HepG2 (cell line): Measurements from ENCODE around the gene ZNF629. TPM values are rescaled to one million over a fixed set of nuclear protein-coding genes. Genes with fewer than 3 reads are reported as not detected.

ENCODE experiments used
- ARID5B ChIP-seq: IDR thresholded peaks from 2 replicates; pipeline ENCODE4 v1.4.0; 2020; ENCODE audit warnings: mild to moderate bottlenecking, missing genetic modification reagents
- CBX2 ChIP-seq, 2 experiments: fragments of 200-600 bp in 1 of 2; sonication (generic); formaldehyde crosslinking in 1 of 2; IDR thresholded peaks; 2 replicates each; pipeline versions ENCODE4 v1.7.0 to v1.8.1; 2018 to 2022; ENCODE audit warnings: low read depth in 2 of 2, low read length in 1 of 2, mild to moderate bottlenecking in 1 of 2, missing genetic modification reagents in 1 of 2
- CREB1 ChIP-seq, 2 experiments: fragments of 450-650 bp in 1 of 2; IDR thresholded peaks; 2 replicates each; pipeline ENCODE4 v1.6.1; 2016 to 2017; ENCODE audit warnings: control low read depth in 1 of 2, mild to moderate bottlenecking in 1 of 2, missing compliant biosample characterization in 1 of 2, missing genetic modification characterization in 1 of 2
- FLYWCH1 ChIP-seq: sonication (generic); formaldehyde crosslinking; IDR thresholded peaks from 2 replicates; pipeline ENCODE4 v1.8.1; 2023; ENCODE audit warnings: mild to moderate bottlenecking, missing genetic modification reagents
- FOXJ3 ChIP-seq: sonication (generic); formaldehyde crosslinking; IDR thresholded peaks from 2 replicates; pipeline ENCODE4 v1.4.0; 2020; ENCODE audit warnings: missing genetic modification reagents, mild to moderate bottlenecking, borderline replicate concordance
- MEIS2 ChIP-seq: sonication (generic); formaldehyde crosslinking; IDR thresholded peaks from 2 replicates; pipeline ENCODE4 v1.9.0; 2021; ENCODE audit warnings: mild to moderate bottlenecking, missing genetic modification reagents
- MZF1 ChIP-seq: sonication (generic); formaldehyde crosslinking; IDR thresholded peaks from 2 replicates; pipeline ENCODE4 v1.8.1; 2023; ENCODE audit warnings: mild to moderate bottlenecking, missing genetic modification reagents, borderline replicate concordance
- NBN ChIP-seq: fragments of 450-650 bp; conservative IDR thresholded peaks from 2 replicates; pipeline ENCODE4 v1.6.1; 2017
- NR2F6 ChIP-seq, 2 experiments: IDR thresholded peaks; 2 replicates each; pipeline ENCODE4 v1.6.1; 2016; ENCODE audit warnings: antibody characterized with exemption in 1 of 2, mild to moderate bottlenecking in 1 of 2
- RXRA ChIP-seq: sonication (generic); formaldehyde crosslinking; IDR thresholded peaks from 2 replicates; pipeline ENCODE4 v1.5.1; 2020; ENCODE audit warnings: missing genetic modification reagents
- ZBTB20 ChIP-seq: sonication (generic); formaldehyde crosslinking; IDR thresholded peaks from 2 replicates; pipeline ENCODE4 v1.8.1; 2023; ENCODE audit warnings: missing genetic modification reagents, low read depth, mild to moderate bottlenecking, borderline replicate concordance
- ZFP36L1 ChIP-seq: sonication (generic); formaldehyde crosslinking; IDR thresholded peaks from 2 replicates; pipeline ENCODE4 v1.8.0; 2022; ENCODE audit warnings: mild to moderate bottlenecking, missing genetic modification reagents, moderate library complexity
- ZNF232 ChIP-seq: sonication (generic); formaldehyde crosslinking; IDR thresholded peaks from 2 replicates; pipeline ENCODE4 v1.4.0; 2020; ENCODE audit warnings: missing genetic modification reagents, borderline replicate concordance
- ZNF367 ChIP-seq: sonication (generic); formaldehyde crosslinking; IDR thresholded peaks from 2 replicates; pipeline ENCODE4 v1.4.0; 2020; ENCODE audit warnings: missing genetic modification reagents, borderline replicate concordance
- ZSCAN5A ChIP-seq: sonication (generic); formaldehyde crosslinking; IDR thresholded peaks from 2 replicates; pipeline ENCODE4 v1.8.0; 2022; ENCODE audit warnings: mild to moderate bottlenecking, missing genetic modification reagents, borderline replicate concordance
- ZZZ3 ChIP-seq: sonication (generic); formaldehyde crosslinking; IDR thresholded peaks from 2 replicates; pipeline ENCODE4 v1.4.0; 2020; ENCODE audit warnings: missing genetic modification reagents, mild to moderate bottlenecking, borderline replicate concordance
- polyA plus RNA-seq, 8 experiments: library from polyadenylated mRNA; depleted of rRNA in 3 of 8; stranded (reverse) in 7 of 8; unstranded in 1 of 8; fragments of >200 nt; fragmentation: Illumina TruSeq in 4 of 8; extraction: Trizol in 4 of 8; gene quantifications; 2 replicates each; pipeline versions ENCODE4 v1.2.1 to v1.2.3, GENCODE V29; 2011 to 2016; ENCODE audit warnings: low read depth in 4 of 8, missing spikeins in 1 of 8, mixed read lengths in 1 of 8; ENCODE audit not compliant: insufficient read depth in 1 of 8
- total RNA-seq, 5 experiments: library from RNA; depleted of rRNA; stranded (reverse); fragments of >200 nt; fragmentation: Illumina TruSeq; extraction: Trizol; gene quantifications; 2 replicates each; pipeline ENCODE4 v1.2.3, GENCODE V29; 2016; ENCODE audit warnings: low read depth in 1 of 5
- TF ChIP-seq, protein P1 (sequence below): sonication (generic); formaldehyde crosslinking; IDR thresholded peaks from 2 replicates; pipeline ENCODE4 v1.4.0; 2020; ENCODE audit warnings: mild to moderate bottlenecking, missing genetic modification reagents
- TF ChIP-seq, protein P2 (sequence below): sonication (generic); formaldehyde crosslinking; conservative IDR thresholded peaks from 2 replicates; pipeline ENCODE4 v1.4.0; 2020; ENCODE audit warnings: missing genetic modification reagents

ZNF629 gene
- total and polyA plus RNA-seq, 2 of the 13 experiments (the other 11 are each of a cell fraction or from before 2014, with no cell fraction given): 6.1 to 16.5 TPM

GRCh38 chr16:30805370-30806169 is 18.6 kb upstream of the ZNF629 start (continued):
- TF ChIP-seq ZSCAN5A (CRISPR knock-in tag) (no peak), FOXJ3 (peak; percentile 64; the same call in 1 of the 2 replicates), ZNF367 (CRISPR knock-in tag) (no peak; the same call in none of the 2 replicates), ZBTB20 (CRISPR knock-in tag) (peak; percentile 41), ZZZ3 (CRISPR knock-in tag) (peak; percentile 85; the same call in 1 of the 2 replicates), RXRA (CRISPR knock-in tag) (peak; percentile 96), NR2F6 (IDR thresholded peaks at IDR 0.05) (no peak), NR2F6 (CRISPR knock-in tag; IDR thresholded peaks at IDR 0.05) (peak; percentile 84), MEIS2 (CRISPR knock-in tag) (peak; percentile 83), ZFP36L1 (CRISPR knock-in tag) (0 out of 2 replicates have a peak, but pooled peaks have one; percentile 66), NBN (no peak), ARID5B (CRISPR knock-in tag) (peak; percentile 75), CBX2 (IDR thresholded peaks at IDR 0.05; ENCODE audit: low read depth, low read length) (no peak), CBX2 (CRISPR knock-in tag; IDR thresholded peaks at IDR 0.05; ENCODE audit: low read depth) (no peak; the same call in 1 of the 2 replicates), CREB1 (IDR thresholded peaks at IDR 0.05) (no peak), CREB1 (CRISPR knock-in tag; IDR thresholded peaks at IDR 0.05) (no peak; the same call in 1 of the 2 replicates), MZF1 (CRISPR knock-in tag) (no peak), FLYWCH1 (CRISPR knock-in tag) (no peak), ZNF232 (peak; percentile 65; the same call in 1 of the 2 replicates)
- TF ChIP-seq, protein P1, sequence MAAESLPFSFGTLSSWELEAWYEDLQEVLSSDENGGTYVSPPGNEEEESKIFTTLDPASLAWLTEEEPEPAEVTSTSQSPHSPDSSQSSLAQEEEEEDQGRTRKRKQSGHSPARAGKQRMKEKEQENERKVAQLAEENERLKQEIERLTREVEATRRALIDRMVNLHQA (CRISPR knock-in tag): no peak
- TF ChIP-seq, protein P2, sequence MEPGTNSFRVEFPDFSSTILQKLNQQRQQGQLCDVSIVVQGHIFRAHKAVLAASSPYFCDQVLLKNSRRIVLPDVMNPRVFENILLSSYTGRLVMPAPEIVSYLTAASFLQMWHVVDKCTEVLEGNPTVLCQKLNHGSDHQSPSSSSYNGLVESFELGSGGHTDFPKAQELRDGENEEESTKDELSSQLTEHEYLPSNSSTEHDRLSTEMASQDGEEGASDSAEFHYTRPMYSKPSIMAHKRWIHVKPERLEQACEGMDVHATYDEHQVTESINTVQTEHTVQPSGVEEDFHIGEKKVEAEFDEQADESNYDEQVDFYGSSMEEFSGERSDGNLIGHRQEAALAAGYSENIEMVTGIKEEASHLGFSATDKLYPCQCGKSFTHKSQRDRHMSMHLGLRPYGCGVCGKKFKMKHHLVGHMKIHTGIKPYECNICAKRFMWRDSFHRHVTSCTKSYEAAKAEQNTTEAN (CRISPR knock-in tag): peak; percentile 81; the same call in 1 of the 2 replicates
